Ishikawa (cell line): ENCODE data around the gene RGCC.

Experiments used
- CEBPB ChIP-seq: IDR thresholded peaks from 2 replicates; pipeline ENCODE4 v1.6.1; 2012
- CREB1 ChIP-seq: IDR thresholded peaks from 2 replicates; pipeline ENCODE4 v1.6.1; 2012; ENCODE audit warnings: low read depth
- EGR1 ChIP-seq: IDR thresholded peaks from 2 replicates; pipeline ENCODE4 v1.6.1; 2012
- EP300 ChIP-seq: IDR thresholded peaks from 2 replicates; pipeline ENCODE4 v1.6.1; 2012; ENCODE audit warnings: borderline replicate concordance
- FOXM1 ChIP-seq: IDR thresholded peaks from 2 replicates; pipeline ENCODE4 v1.6.1; 2012; ENCODE audit warnings: low read depth, borderline replicate concordance
- MAX ChIP-seq: IDR thresholded peaks from 2 replicates; pipeline ENCODE4 v1.6.1; 2012
- NFIC ChIP-seq: IDR thresholded peaks from 2 replicates; pipeline ENCODE4 v1.6.1; 2012
- RAD21 ChIP-seq: IDR thresholded peaks from 2 replicates; pipeline ENCODE4 v1.6.1; 2012; ENCODE audit warnings: low read depth
- REST ChIP-seq: IDR thresholded peaks from 2 replicates; pipeline ENCODE4 v1.6.1; 2012; ENCODE audit warnings: low read depth, mild to moderate bottlenecking
- TAF1 ChIP-seq: IDR thresholded peaks from 2 replicates; pipeline ENCODE4 v1.6.1; 2012; ENCODE audit warnings: low read depth, mild to moderate bottlenecking
- TCF12 ChIP-seq: IDR thresholded peaks from 2 replicates; pipeline ENCODE4 v1.6.1; 2012; ENCODE audit warnings: low read depth
- TEAD4 ChIP-seq: IDR thresholded peaks from 2 replicates; pipeline ENCODE4 v1.6.1; 2012
- USF1 ChIP-seq: IDR thresholded peaks from 2 replicates; pipeline ENCODE4 v1.6.1; 2012
- YY1 ChIP-seq: IDR thresholded peaks from 2 replicates; pipeline ENCODE4 v1.6.1; 2012; ENCODE audit warnings: low read depth
- ZBTB7A ChIP-seq: IDR thresholded peaks from 2 replicates; pipeline ENCODE4 v1.6.1; 2012; ENCODE audit warnings: low read depth

The RGCC gene

GRCh38 chr13:41461527-41462139 is 4.3 kb downstream of the RGCC start:
- TF ChIP-seq USF1 (no peak), EGR1 (no peak), TCF12 (no peak), MAX (no peak), EP300 (no peak), YY1 (no peak), CEBPB (no peak), RAD21 (no peak), CREB1 (no peak), REST (no peak), TAF1 (no peak), NFIC (no peak), FOXM1 (no peak), TEAD4 (no peak), ZBTB7A (no peak)

- TF ChIP-seq TCF12 (no peak), MAX (no peak), CEBPB (no peak), NFIC (no peak), ZBTB7A (no peak), TAF1 (no peak), FOXM1 (no peak), EP300 (no peak), CREB1 (no peak), YY1 (no peak)
Observed at GRCh38 chr13:41462427-41462826, 5.1 kb downstream of the RGCC start.

GRCh38 chr13:41463838-41464602 is 6.7 kb downstream of the RGCC start:
- TF ChIP-seq RAD21 (no peak), USF1 (no peak), CREB1 (no peak), CEBPB (no peak), YY1 (no peak), TCF12 (no peak), ZBTB7A (no peak), TEAD4 (no peak), TAF1 (no peak), EGR1 (no peak), NFIC (no peak), EP300 (no peak), MAX (no peak), FOXM1 (no peak), REST (no peak)

GRCh38 chr13:41465241-41465847 is 8.0 kb downstream of the RGCC start:
- TF ChIP-seq EP300: no peak
- TF ChIP-seq ZBTB7A: no peak
- no peak for TF ChIP-seq MAX
- no peak for TF ChIP-seq TCF12
- TF ChIP-seq FOXM1: no peak
- no peak for TF ChIP-seq EGR1
- no peak for TF ChIP-seq CEBPB
- no peak for TF ChIP-seq CREB1
- no peak for TF ChIP-seq RAD21
- TF ChIP-seq USF1: no peak
- no peak for TF ChIP-seq TAF1
- TF ChIP-seq NFIC: no peak
- TF ChIP-seq REST: no peak
- no peak for TF ChIP-seq TEAD4
- no peak for TF ChIP-seq YY1
